ENCODE results near the gene CENPF.

The CENPF gene

DNA sequence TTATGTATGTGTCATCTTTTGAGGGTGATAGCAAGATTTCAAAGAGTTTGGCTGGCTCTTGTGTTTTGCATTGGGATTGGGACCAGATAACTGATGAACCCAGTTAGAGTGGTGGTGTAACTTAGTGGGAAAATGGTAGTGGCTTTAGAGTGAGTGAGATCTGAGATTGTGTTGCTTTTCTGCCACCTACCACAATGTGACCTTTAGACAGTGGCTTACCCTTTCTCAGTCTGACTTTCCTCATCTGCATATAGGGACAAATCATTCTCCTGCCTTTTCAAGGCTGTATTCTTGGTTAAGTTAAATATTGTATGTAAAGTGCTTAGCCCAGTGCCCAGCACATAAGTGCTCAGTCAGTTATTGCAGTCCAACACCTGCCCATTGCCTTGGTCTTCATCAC lies 31.3 kb downstream of the CENPF start:
- no peak for DNase-seq (ENCODE audit: low read depth)
- no peak overlapping the region for H3K4me3 ChIP-seq (ENCODE audit: low read depth, low read length)
- TF ChIP-seq, protein P1, sequence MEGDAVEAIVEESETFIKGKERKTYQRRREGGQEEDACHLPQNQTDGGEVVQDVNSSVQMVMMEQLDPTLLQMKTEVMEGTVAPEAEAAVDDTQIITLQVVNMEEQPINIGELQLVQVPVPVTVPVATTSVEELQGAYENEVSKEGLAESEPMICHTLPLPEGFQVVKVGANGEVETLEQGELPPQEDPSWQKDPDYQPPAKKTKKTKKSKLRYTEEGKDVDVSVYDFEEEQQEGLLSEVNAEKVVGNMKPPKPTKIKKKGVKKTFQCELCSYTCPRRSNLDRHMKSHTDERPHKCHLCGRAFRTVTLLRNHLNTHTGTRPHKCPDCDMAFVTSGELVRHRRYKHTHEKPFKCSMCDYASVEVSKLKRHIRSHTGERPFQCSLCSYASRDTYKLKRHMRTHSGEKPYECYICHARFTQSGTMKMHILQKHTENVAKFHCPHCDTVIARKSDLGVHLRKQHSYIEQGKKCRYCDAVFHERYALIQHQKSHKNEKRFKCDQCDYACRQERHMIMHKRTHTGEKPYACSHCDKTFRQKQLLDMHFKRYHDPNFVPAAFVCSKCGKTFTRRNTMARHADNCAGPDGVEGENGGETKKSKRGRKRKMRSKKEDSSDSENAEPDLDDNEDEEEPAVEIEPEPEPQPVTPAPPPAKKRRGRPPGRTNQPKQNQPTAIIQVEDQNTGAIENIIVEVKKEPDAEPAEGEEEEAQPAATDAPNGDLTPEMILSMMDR (conservative IDR thresholded peaks at IDR 0.05; ENCODE audit: low read depth, low read length) = no peak

DNA sequence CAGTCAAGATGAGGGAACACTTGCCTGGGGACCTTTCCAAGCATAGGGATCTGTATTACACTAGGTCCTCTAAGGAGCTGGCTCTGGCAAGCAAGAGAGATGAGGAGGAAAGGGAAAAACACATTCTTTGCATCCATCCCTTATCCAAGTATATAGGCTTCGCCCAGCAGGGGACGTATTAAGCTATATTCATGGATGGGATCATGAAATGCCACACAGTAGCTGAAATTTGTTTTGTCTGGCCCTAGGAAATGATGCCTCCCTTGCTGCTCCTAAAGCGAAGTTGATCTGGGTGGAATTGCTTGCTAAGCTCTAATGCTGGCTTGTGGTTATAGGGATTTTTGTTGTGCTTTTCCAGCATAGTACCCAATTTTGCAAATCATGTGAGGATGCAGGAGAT lies 32.1 kb downstream of the CENPF start:
- DNase-seq (ENCODE audit: low read depth) = no peak
- no peak overlapping the region for H3K4me3 ChIP-seq (ENCODE audit: low read depth, low read length)
- TF ChIP-seq, protein P1 (conservative IDR thresholded peaks at IDR 0.05; ENCODE audit: low read depth, low read length) = no peak

DNA sequence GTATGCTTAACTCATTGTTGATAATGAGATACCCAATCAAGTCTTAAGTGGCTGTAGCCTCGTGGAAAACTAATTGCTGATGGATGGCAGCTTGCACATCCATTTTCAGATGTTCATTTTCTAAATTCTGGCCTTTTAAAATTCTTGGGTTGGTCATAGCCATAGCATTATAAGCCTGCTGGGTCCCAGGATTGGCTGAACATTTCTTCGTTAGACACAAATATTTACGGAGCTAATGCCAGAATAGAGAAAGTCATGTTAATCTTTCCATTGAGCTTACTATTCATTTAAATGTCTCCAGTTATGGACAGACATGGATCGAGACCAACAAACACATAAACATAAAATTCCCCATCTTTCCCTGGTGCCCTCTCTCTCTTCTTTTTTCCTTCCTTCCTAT lies 32.5 kb downstream of the CENPF start:
- H3K4me3 ChIP-seq (ENCODE audit: low read depth, low read length) = no peak overlapping the region
- no peak for DNase-seq (ENCODE audit: low read depth)
- TF ChIP-seq, protein P1 (conservative IDR thresholded peaks at IDR 0.05; ENCODE audit: low read depth, low read length) = no peak

DNA sequence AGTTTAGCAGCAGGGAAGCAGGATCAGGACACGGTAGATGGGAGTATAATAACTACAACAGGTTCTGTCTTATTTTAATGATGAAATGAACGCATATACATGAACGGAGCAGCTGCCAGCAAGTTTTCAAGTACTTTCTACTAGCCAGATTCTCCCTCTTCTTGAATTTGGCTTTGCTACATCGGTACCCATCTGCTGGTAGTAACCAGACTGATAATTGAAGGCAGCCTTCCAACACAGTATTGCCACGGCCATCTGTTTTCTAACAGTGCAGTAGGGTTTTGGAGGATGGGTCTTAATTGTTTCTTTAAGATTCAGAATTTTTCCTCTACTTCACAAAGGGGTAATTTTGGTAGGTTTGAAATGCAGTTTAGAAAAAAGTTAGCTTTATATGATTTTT lies 33.4 kb downstream of the CENPF start:
- TF ChIP-seq, protein P1 (conservative IDR thresholded peaks at IDR 0.05; ENCODE audit: low read depth, low read length) = no peak
- no peak overlapping the region for H3K4me3 ChIP-seq (ENCODE audit: low read depth, low read length)
- DNase-seq (ENCODE audit: low read depth) = no peak

DNA sequence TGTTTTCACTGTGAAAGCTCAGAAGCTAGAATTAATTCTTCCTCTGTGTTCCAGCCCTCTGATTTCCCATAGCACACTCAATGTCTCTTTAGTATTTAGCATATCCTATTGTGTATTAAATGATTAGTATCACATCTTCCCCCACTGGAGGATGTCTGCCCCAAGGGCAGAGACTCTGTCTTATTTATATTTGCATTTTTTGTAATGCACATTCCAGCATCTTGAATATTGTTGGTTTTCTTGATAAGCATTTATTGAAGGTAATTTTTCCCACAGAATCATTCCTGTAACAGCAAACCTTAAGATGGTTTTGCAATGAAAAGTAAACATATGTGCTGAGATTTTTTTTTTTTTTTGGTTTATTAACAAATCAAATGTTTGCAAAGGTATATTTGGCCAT lies 34.1 kb downstream of the CENPF start:
- H3K4me3 ChIP-seq (ENCODE audit: low read depth, low read length) = no peak overlapping the region
- TF ChIP-seq, protein P1 (conservative IDR thresholded peaks at IDR 0.05; ENCODE audit: low read depth, low read length) = no peak
- no peak for DNase-seq (ENCODE audit: low read depth)

DNA sequence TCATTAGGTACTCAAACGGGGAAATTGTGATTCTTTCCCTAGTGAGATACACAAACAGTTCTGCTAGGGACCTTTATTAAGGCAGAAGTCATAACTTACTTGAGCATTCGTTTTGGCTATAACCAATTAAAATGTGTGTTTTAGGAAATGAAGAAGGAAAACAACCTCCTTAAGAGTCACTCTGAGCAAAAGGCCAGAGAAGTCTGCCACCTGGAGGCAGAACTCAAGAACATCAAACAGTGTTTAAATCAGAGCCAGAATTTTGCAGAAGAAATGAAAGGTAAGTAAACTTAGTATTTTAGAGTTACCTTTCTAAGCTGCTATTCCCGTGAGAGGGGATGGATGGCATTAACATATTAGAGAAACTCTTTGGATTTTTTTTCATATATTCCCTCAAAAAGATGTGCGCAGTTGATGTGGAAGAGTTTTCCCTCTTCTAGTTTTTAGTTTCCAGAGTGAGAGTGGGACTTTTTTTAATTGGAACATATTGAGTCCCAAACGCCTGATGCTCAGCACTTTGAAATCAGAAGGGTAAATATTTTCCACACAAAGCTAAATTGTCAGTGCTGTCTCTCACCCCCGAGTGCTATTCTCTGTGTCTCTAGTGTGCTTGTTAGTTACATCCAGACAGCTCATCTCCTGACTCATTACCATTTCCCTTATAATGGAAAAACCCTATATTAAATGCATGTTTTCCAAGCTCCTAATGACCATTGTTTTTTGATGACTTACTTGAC lies 34.9 kb downstream of the CENPF start:
- TF ChIP-seq, protein P1 (conservative IDR thresholded peaks at IDR 0.05; ENCODE audit: low read depth, low read length) = peak; percentile 83
- peak; percentile 82 for DNase-seq (ENCODE audit: low read depth)
- no peak overlapping the region for H3K4me3 ChIP-seq (ENCODE audit: low read depth, low read length)

DNA sequence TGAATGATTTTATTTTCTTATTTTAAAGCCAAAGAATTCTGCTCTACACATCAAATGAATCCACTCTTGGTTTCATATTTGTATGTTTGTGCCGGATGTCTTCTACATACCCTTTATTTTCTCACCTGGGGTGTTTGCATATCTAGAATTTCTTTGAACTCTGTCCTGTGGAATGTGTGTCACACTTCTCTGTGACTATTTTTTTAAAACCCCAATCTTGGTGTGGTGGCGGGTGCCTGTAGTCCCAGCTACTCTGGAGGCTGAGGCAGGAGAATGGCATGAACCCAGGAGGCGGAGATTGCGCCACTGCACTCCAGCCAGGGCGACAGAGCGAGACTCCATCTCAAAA lies 35.4 kb downstream of the CENPF start:
- TF ChIP-seq, protein P1 (conservative IDR thresholded peaks at IDR 0.05; ENCODE audit: low read depth, low read length) = no peak
- H3K4me3 ChIP-seq (ENCODE audit: low read depth, low read length) = no peak overlapping the region
- no peak for DNase-seq (ENCODE audit: low read depth)

All from choroid plexus epithelial cell (primary cell).